Keratinocyte (primary cell): Measurements from ENCODE around the gene PADI1. TPM values are rescaled to one million over a fixed set of nuclear protein-coding genes. Genes with fewer than 3 reads are reported as not detected.
A peak's percentile ranks its signal among the peaks of the same experiment; 100 is the strongest.

Experiments
- DNase-seq: peaks from one replicate; pipeline ENCODE4 v3.0.0-alpha.2; 2011; ENCODE audit warnings: low read depth, missing footprints, low spot score
- FAIRE-seq: peaks from 2 replicates; lab custom pipeline; 2011; peaks lifted over from hg19 to GRCh38; lab: Jason Lieb, UNC
- H2AFZ ChIP-seq: 2 replicates; pipeline ENCODE4 v1.6.0; 2012; ENCODE audit warnings: low read length, control low read depth, inconsistent platforms; ENCODE audit not compliant: control insufficient read depth
- H3K27ac ChIP-seq: 2 replicates; pipeline ENCODE4 v1.5.1; 2011; ENCODE audit warnings: low read length; ENCODE audit not compliant: control insufficient read depth, insufficient read depth
- H3K27me3 ChIP-seq: 3 replicates; pipeline ENCODE4 v1.6.0; 2011; ENCODE audit warnings: low read length; ENCODE audit not compliant: control insufficient read depth, insufficient read depth; ENCODE audit errors: extremely low read depth
- H3K36me3 ChIP-seq, 2 experiments: 2 replicates in 1 of 2; 3 replicates in 1 of 2; pipeline ENCODE4 v1.5.1; 2011; ENCODE audit warnings: low read length in 2 of 2, mild to moderate bottlenecking in 1 of 2; ENCODE audit not compliant: control insufficient read depth in 2 of 2, insufficient read depth in 2 of 2; ENCODE audit errors: extremely low read depth in 1 of 2
- H3K4me1 ChIP-seq: 3 replicates; pipeline ENCODE4 v1.5.1; 2011; ENCODE audit warnings: low read length; ENCODE audit not compliant: control insufficient read depth, insufficient read depth; ENCODE audit errors: extremely low read depth
- H3K4me2 ChIP-seq: 3 replicates; pipeline ENCODE4 v1.6.0; 2011; ENCODE audit warnings: low read depth, low read length; ENCODE audit not compliant: control insufficient read depth, insufficient read depth; ENCODE audit errors: extremely low read depth
- H3K4me3 ChIP-seq, 3 experiments: fragments of 200-600 bp in 1 of 3; sonication (generic) in 1 of 3; 2 replicates in 2 of 3; 3 replicates in 1 of 3; pipeline ENCODE4 v1.5.1; 2011 to 2016; ENCODE audit warnings: low read length in 3 of 3, mild to moderate bottlenecking in 3 of 3, control low read depth in 2 of 3, inconsistent platforms in 1 of 3, low read depth in 1 of 3, mixed read lengths in 1 of 3, mixed run types in 1 of 3, moderate library complexity in 1 of 3; ENCODE audit not compliant: control insufficient read depth in 2 of 3, insufficient read depth in 2 of 3; ENCODE audit errors: extremely low read depth in 1 of 3
- H3K79me2 ChIP-seq: 2 replicates; pipeline ENCODE4 v1.6.0; 2012; ENCODE audit warnings: low read length; ENCODE audit not compliant: control insufficient read depth, insufficient read depth
- H3K9ac ChIP-seq: 3 replicates; pipeline ENCODE4 v1.6.0; 2011; ENCODE audit warnings: low read length; ENCODE audit not compliant: control insufficient read depth, insufficient read depth; ENCODE audit errors: extremely low read depth
- H3K9me1 ChIP-seq: 3 replicates; pipeline ENCODE4 v1.6.0; 2011; ENCODE audit warnings: low read length; ENCODE audit not compliant: control insufficient read depth, insufficient read depth; ENCODE audit errors: extremely low read depth
- H3K9me3 ChIP-seq: 2 replicates; pipeline ENCODE4 v1.5.1; 2012; ENCODE audit warnings: low read depth, low read length; ENCODE audit not compliant: control insufficient read depth
- H4K20me1 ChIP-seq: 3 replicates; pipeline ENCODE4 v1.6.0; 2011; ENCODE audit warnings: low read length; ENCODE audit not compliant: control insufficient read depth, insufficient read depth; ENCODE audit errors: extremely low read depth
- EZH2 ChIP-seq: IDR thresholded peaks from one replicate; pipeline ENCODE4 v1.6.1; 2012; ENCODE audit warnings: inconsistent platforms, mild to moderate bottlenecking, low read length, moderate library complexity
- dilution Hi-C: fragments of 300-500 bp; cut with MboI; formaldehyde crosslinking; loops from one replicate; pipeline ENCODE4 v1.7.0; 2020; ENCODE audit warnings: low sequenced_read_pairs; ENCODE audit not compliant: extremely low pct_ligation_motif_present
- polyA plus RNA-seq, 5 experiments: library from polyadenylated mRNA; depleted of rRNA in 3 of 5; stranded (reverse) in 3 of 5; stranded (forward) in 1 of 5; unstranded in 1 of 5; fragments of >200 nt; gene quantifications; 1 replicate in 1 of 5; 2 replicates in 3 of 5; 3 replicates in 1 of 5; pipeline versions ENCODE4 v1.2.1 to v1.2.3, GENCODE V29; 2011 to 2012; ENCODE audit warnings: missing spikeins in 2 of 5, low read depth in 1 of 5, low replicate concordance in 1 of 5
- TF ChIP-seq, protein P1 (sequence below), 3 experiments: IDR thresholded peaks in 1 of 3; conservative IDR thresholded peaks in 1 of 3; optimal IDR thresholded peaks in 1 of 3; 2 replicates in 2 of 3; 3 replicates in 1 of 3; pipeline versions ENCODE3 to v1.5.1; 2011; ENCODE audit warnings: low read length in 3 of 3, mild to moderate bottlenecking in 3 of 3, moderate library complexity in 2 of 3, control low read depth in 1 of 3, inconsistent platforms in 1 of 3; ENCODE audit not compliant: insufficient read depth in 2 of 3; ENCODE audit errors: extremely low read depth in 1 of 3

The PADI1 gene
- polyA plus RNA-seq, 1 donor (not counting 4 experiments of a cell fraction or from before 2014, with no cell fraction given): 0.96 TPM

DNA sequence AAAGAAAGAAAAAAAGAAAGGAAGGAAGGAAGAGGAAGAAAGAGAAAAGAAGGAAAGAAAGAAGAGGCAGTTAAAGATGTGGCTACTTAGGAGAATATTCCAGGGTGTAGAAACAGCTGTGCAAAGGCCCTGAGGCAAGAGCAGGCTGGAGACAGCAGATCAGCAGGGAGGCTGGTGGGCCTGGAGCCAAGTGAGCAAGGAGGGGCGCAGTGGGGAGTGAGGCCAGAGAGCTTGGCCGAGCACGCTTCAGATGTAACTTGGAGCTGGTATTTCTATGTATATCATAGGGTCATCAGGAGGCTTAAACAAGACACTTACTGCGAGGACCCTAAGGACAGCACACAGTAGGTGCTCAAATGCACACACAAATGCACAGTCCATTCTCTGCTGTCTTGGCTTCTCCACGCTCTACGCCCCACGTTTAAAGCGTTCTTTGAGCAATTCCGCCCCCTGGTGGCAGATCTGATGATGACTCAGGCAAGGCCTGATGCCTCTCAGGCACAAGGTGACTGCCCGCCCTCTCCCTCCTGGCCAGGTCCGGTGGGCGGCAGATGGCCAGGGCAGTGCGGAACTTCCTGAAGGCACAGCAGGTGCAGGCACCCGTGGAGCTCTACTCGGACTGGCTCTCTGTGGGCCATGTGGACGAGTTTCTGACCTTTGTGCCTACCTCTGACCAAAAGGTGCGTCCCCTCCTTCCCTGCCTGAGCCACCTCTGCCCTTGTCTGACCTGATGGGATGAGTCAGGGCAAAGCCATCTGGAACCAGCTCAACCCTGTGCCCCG is 32.0 kb downstream of the PADI1 start:
- FAIRE-seq: peak; percentile 99
- dilution Hi-C loops: no loop called here

DNA sequence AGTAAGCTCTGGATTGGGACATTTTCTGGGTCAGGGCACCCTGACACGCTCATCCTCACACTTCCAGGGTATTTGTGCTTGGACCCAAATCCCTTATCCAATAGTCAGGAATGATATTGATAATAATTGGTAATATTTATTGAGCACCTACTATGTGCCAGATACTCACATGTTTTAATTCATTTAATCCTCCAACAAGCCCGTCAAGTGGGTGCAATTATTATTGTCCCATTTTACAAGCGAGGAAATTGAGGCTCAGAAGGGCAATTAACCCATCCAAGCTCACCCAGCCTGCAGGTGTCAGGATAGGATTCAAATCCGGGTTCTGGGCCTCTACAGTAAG is 32.6 kb downstream of the PADI1 start:
- TF ChIP-seq, protein P1, sequence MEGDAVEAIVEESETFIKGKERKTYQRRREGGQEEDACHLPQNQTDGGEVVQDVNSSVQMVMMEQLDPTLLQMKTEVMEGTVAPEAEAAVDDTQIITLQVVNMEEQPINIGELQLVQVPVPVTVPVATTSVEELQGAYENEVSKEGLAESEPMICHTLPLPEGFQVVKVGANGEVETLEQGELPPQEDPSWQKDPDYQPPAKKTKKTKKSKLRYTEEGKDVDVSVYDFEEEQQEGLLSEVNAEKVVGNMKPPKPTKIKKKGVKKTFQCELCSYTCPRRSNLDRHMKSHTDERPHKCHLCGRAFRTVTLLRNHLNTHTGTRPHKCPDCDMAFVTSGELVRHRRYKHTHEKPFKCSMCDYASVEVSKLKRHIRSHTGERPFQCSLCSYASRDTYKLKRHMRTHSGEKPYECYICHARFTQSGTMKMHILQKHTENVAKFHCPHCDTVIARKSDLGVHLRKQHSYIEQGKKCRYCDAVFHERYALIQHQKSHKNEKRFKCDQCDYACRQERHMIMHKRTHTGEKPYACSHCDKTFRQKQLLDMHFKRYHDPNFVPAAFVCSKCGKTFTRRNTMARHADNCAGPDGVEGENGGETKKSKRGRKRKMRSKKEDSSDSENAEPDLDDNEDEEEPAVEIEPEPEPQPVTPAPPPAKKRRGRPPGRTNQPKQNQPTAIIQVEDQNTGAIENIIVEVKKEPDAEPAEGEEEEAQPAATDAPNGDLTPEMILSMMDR (optimal IDR thresholded peaks at IDR 0.05 in 1 of 3, IDR thresholded peaks at IDR 0.05 in 1 of 3, conservative IDR thresholded peaks at IDR 0.05 in 1 of 3; ENCODE audit: extremely low read depth in 1 of 3, insufficient read depth in 2 of 3, low read length in 3 of 3): peak in 1 of 3 experiments; percentile 40
- TF ChIP-seq EZH2: no peak
- peak; percentile 29 for FAIRE-seq
- Histone ChIP-seq H2AFZ (no peak overlapping the region), H3K27ac (no peak overlapping the region), H3K9ac (no peak overlapping the region), H3K9me3 (no peaks in the 10 kb centered on the region), H3K36me3 (no peaks in the 10 kb centered on the region), H3K4me3 (no peak overlapping the region), H3K9me1 (no peaks in the 10 kb centered on the region), H3K27me3 (no peaks in the 10 kb centered on the region), H4K20me1 (no peaks in the 10 kb centered on the region), H3K4me2 (no peak overlapping the region), H3K4me1 (peaks cover 31% of the 10 kb centered on the region), H3K79me2 (no peaks in the 10 kb centered on the region)
- dilution Hi-C loops: no loop called here
- no peak for DNase-seq

More for the DNA sequence above, 32.0 kb downstream of the PADI1 start:
- H4K20me1 ChIP-seq: no peaks in the 10 kb centered on the region
- H3K36me3 ChIP-seq: no peaks in the 10 kb centered on the region
- peak; percentile 61 for DNase-seq
- H3K27ac ChIP-seq: no peak overlapping the region
- H3K9me3 ChIP-seq: no peaks in the 10 kb centered on the region
- H3K79me2 ChIP-seq: no peaks in the 10 kb centered on the region
- no peaks in the 10 kb centered on the region for H3K9me1 ChIP-seq
- no peaks in the 10 kb centered on the region for H3K27me3 ChIP-seq
- H3K9ac ChIP-seq: no peak overlapping the region
- peaks cover 35% of the 10 kb centered on the region for H3K4me1 ChIP-seq
- no peak overlapping the region for H3K4me3 ChIP-seq
- H3K4me2 ChIP-seq: no peak overlapping the region
- no peak for TF ChIP-seq EZH2
- TF ChIP-seq, protein P1 (optimal IDR thresholded peaks at IDR 0.05 in 1 of 3, IDR thresholded peaks at IDR 0.05 in 1 of 3, conservative IDR thresholded peaks at IDR 0.05 in 1 of 3; ENCODE audit: extremely low read depth in 1 of 3, insufficient read depth in 2 of 3, low read length in 3 of 3): peak; percentile 78 to 97 (median 80)
- H2AFZ ChIP-seq: no peak overlapping the region
